Measurements from ENCODE around the gene GRID1.

GRID1 gene

GRCh38 chr10:86290933-86291615, 75.5 kb downstream of the GRID1 start:
- no peak for TF ChIP-seq JUND (IDR thresholded peaks at IDR 0.05; ENCODE audit: low read depth)
- DNase-seq (ENCODE audit: low read depth in 1 of 2, low spot score in 1 of 2), result no peak
- in situ Hi-C loops (cut with HindIII; ENCODE audit: low pct_unique_long_range_greater_than_20kb, low sequenced_read_pairs), result no loop called here

- TF ChIP-seq JUND (IDR thresholded peaks at IDR 0.05; ENCODE audit: low read depth), result no peak
- DNase-seq (ENCODE audit: low read depth in 1 of 2, low spot score in 1 of 2), result no peak
- in situ Hi-C loops (cut with HindIII; ENCODE audit: low pct_unique_long_range_greater_than_20kb, low sequenced_read_pairs), result no loop called here
These were observed 77.1 kb downstream of the GRID1 start for GRCh38 chr10:86289577-86289868.

- DNase-seq (ENCODE audit: low read depth in 1 of 2, low spot score in 1 of 2), result no peak
- in situ Hi-C loops (cut with HindIII; ENCODE audit: low pct_unique_long_range_greater_than_20kb, low sequenced_read_pairs), result no loop called here
- TF ChIP-seq JUND (IDR thresholded peaks at IDR 0.05; ENCODE audit: low read depth), result no peak
These were observed 77.7 kb downstream of the GRID1 start for GRCh38 chr10:86288695-86289576.

GRCh38 chr10:86287966-86288579, 78.5 kb downstream of the GRID1 start:
- DNase-seq (ENCODE audit: low read depth in 1 of 2, low spot score in 1 of 2), result no peak
- no peak for TF ChIP-seq JUND (IDR thresholded peaks at IDR 0.05; ENCODE audit: low read depth)
- in situ Hi-C loops (cut with HindIII; ENCODE audit: low pct_unique_long_range_greater_than_20kb, low sequenced_read_pairs), result no loop called here

- no peak for DNase-seq (ENCODE audit: low read depth in 1 of 2, low spot score in 1 of 2)
- in situ Hi-C loops (cut with HindIII; ENCODE audit: low pct_unique_long_range_greater_than_20kb, low sequenced_read_pairs), result no loop called here
- TF ChIP-seq JUND (IDR thresholded peaks at IDR 0.05; ENCODE audit: low read depth), result no peak
These were observed 79.3 kb downstream of the GRID1 start for GRCh38 chr10:86287110-86287793.

GRCh38 chr10:86286236-86287109, 80.1 kb downstream of the GRID1 start:
- DNase-seq (ENCODE audit: low read depth in 1 of 2, low spot score in 1 of 2), result no peak
- no peak for TF ChIP-seq JUND (IDR thresholded peaks at IDR 0.05; ENCODE audit: low read depth)
- in situ Hi-C loops (cut with HindIII; ENCODE audit: low pct_unique_long_range_greater_than_20kb, low sequenced_read_pairs), result no loop called here

GRCh38 chr10:86285136-86285790, 81.3 kb downstream of the GRID1 start:
- in situ Hi-C loops (cut with HindIII; ENCODE audit: low pct_unique_long_range_greater_than_20kb, low sequenced_read_pairs), result no loop called here
- no peak for TF ChIP-seq JUND (IDR thresholded peaks at IDR 0.05; ENCODE audit: low read depth)
- DNase-seq (ENCODE audit: low read depth in 1 of 2, low spot score in 1 of 2), result no peak

GRCh38 chr10:86284355-86285105, 82.1 kb downstream of the GRID1 start:
- in situ Hi-C loops (cut with HindIII; ENCODE audit: low pct_unique_long_range_greater_than_20kb, low sequenced_read_pairs), result no loop called here
- DNase-seq (ENCODE audit: low read depth in 1 of 2, low spot score in 1 of 2), result no peak
- no peak for TF ChIP-seq JUND (IDR thresholded peaks at IDR 0.05; ENCODE audit: low read depth)

GRCh38 chr10:86283466-86284287, 82.9 kb downstream of the GRID1 start:
- no peak for TF ChIP-seq JUND (IDR thresholded peaks at IDR 0.05; ENCODE audit: low read depth)
- in situ Hi-C loops (cut with HindIII; ENCODE audit: low pct_unique_long_range_greater_than_20kb, low sequenced_read_pairs), result no loop called here
- DNase-seq (ENCODE audit: low read depth in 1 of 2, low spot score in 1 of 2), result no peak
